ENCODE data around the gene QPCTL.
A peak's percentile ranks its signal among the peaks of the same experiment; 100 is the strongest.

Gene QPCTL

DNA sequence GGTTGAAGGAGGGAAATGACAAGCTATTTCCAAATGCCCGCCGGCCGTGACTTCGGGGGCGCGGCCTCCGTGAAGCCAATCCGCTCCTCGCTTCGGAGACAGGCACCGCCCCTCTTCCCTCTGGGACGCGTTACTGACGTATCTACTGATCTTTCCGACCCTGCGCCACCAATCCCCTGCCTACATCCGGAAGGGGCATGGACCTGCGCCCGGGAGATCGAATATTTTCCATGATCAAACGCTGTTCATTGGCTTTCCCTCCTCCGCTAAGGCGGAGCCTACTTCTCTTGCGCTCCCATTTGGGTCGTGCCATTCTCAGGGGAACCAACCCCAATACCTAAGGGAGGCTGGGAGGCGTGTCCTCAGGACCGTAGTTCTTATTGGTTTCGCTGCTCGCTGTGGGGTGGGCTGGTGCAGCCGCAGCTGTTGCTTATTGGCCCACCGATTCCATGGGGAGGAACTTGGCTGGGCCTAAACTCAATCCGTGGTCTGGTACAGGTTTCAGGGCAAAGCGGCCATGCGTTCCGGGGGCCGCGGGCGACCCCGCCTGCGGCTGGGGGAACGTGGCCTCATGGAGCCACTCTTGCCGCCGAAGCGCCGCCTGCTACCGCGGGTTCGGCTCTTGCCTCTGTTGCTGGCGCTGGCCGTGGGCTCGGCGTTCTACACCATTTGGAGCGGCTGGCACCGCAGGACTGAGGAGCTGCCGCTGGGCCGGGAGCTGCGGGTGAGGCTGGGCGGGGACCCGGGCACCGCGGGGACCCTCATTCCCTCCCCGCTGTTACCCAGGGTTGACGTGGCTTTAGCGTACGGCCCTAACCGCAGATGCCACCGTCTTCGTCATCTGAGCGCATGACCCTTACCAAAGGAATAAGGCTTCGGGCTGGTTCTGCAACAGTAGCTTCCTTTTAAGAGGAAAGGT, at the start of gene QPCTL:
Gene QPCTL (plus strand): TSS at position 480 of the 919 bp plus-strand sequence. CDS start 38 bp downstream, at position 518.
- peak; percentile 100 for DNase-seq

DNA sequence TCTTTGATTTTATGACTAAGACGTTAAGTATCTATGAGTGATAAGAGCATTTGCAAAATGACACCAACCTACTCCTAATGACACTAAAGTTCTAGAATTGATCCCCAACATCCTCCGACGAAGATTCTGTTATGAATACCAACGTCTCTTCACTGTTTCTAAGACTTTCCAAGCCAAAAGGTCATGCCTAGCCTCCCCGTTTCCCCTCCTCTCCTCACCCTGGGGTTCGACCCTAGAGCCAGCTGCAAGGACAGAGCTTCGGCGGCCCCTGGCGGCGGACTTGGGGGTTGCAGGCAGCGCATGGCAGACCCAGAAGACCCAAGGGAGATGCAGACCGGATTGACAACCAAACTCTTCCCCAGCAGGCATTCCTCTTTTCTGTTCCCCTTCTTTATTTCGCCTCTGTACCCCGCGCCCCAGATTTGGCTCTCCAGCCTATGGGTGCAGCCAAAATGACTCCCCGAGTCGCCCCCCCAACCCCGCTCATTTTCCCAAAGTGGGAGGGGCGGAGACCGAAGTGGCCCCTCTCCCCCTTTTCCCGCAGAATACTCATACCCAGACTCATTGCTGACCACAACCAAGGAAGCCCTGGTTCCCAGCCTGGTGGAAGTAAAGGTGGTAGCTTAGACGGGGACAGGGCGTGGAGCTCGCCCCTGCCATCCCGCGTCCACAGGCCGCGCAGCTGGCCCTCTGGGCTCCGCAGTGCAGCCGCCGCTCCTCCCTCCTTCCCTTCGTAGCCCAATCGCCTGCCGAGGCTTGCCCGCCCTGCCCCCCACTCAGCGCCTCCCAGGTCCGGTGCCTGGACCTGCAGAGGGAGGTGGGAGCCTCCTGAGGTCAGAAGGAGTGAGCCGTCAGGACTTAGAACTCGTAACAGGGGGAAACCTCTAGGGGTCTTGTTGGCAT, 49.2 kb upstream of the QPCTL start:
- peak; percentile 62 for DNase-seq

DNA sequence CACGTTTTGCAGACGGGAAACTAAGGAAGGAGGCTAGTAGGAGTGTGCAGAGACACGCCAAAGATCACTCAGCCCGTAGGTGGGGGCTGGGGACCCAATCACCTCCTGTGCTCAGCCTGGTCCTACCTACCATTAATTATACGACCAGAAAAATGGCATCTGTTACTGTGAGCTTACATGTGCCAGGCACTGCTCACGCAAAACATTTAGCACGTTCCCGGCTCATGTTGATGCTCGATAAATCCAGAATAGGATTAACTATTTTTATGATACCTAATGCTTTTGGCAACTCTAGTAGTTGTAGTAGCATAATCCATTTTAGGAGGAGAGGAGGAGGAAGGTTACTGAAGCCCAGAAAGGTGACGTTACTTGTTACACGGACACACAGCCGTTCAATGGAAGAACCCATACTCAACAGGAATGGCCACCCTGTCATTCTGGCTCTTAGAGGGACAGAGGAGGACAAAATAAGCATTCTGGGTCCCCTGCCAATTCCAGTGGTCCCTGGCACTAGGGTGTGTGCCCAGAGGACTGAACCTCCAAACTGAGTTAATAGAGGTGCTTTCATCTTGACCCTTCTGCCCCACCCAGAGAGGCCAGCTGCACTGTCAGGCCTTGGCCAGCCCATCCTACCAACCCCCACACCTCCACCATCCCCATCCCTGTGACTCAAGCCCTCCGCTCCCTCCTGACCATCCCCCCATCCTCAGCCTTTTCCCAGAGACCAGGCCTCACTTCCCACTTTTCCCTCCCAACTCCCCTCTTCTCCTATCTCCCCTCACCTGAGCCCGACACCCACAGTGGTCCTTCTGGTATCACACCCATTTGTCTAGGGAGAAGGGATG, 48.3 kb upstream of the QPCTL start:
- no peak for DNase-seq

DNA sequence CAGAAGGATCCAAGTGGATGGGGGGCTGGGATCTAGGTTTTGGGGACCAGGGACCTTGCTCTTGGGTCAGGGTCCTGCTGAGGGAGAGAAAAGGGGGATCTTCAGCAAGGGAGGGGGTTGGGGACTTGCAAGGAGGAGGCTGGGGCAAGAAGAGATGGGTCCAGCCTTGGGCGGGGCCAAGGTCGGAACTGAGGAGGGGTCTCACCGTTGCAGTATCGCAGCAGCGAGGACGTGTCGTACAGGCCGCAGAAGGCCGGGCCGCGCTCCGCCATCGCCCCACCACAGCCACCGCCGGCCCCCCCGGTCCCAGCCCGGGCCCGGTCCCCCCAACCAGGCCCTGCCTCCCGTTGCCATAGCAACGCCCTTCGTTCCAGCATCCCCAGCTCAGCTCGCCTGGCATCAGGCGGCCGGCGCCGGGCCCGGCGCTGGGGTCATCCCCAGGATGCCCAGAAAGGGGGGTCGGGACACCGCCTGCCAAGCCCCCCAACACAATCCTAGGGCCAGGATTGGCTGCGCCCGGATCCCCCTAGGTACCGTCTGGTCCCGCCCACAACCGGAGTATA, 47.3 kb upstream of the QPCTL start:
- no peak for DNase-seq

DNA sequence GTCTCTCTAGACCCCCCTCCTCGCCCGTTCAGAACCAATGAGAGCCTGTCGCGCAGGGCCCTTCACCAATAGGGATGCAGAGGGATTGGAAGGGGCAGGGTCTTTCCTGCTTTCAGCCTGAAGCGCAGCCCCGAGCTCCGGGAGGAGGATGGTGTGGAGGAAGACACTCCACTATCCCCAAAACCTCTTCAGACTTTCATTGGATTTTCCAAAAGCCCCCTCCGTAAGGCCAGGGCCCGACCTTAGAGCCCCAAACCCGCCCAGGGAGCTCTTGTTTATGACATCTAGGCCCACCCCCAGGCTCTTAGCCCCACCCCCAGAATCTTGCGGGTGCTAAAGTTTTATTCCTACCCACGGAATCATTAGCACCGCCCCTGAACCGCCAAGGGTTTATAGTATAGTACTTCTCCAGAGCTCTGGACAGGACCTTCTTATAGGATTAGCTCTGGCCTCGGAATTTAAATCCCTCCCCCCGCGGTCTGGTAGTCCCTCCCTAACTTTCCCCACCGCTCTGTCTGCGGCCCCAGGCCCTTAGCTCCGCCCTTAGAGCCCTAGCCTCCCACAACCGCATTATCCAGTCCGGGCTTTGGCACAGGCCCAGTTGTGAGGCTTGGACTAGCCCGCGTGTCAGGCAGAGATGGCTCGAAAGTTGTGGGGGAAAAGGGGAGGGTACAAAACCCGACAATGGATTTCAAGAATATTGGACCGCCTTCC, 46.7 kb upstream of the QPCTL start:
- peak; percentile 75 for DNase-seq

DNA sequence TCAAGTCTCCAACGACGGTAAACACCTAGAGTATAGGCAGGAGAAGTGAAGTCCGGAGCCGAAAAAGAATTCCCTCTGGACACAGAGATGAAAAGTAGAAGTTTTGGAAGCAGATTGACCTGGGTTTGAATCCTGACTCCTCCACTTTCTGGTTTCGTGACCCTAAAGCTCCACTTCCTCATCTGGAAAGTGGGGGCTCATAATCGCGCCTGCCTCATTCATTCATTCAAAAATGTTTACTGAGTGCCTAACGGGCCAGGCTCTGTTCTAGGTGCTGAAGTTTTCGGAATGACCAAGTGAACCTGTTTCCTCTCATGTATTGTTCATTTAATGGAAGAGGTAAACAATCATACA, 46.1 kb upstream of the QPCTL start:
- DNase-seq = no peak

DNA sequence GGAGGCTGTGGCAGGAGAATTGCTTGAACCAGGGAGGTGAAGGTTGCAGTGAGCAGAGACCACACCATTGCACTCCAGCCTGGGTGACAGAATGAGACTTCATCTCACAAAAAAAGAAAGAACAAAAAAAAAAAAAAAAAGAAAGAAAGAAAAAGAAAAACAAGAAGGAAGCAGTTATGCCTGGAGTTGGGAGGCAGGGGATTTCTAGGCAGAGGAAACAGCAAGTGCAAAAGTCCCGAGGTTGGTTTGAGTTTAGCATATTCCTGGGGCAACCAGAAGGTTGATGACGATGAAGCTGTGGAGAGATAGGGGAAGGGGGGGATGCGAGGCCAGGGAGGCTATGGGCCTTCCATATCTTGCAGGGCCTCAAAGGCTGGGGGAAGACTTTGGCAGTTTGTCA, 41.7 kb upstream of the QPCTL start:
- DNase-seq = no peak

DNA sequence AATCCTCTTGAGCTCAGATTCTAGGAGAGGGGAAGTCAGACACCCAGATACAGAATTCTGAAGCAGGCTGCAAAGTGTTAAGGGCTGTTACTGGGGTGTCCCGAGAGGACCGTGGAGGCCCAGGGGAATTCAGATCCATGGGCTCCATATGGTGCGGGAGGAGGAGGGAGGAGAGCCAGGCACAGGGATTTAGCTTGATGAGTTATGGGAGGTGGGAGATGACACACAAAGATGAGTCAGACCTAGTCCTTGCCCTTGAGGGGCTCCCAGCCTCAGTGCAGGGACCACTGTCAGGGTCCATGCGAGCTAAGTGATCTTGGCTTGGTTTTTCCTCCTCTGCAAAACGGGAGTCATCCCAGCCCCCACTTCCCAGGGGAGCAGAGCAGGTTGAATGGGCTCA, 38.8 kb upstream of the QPCTL start:
- DNase-seq = no peak

DNA sequence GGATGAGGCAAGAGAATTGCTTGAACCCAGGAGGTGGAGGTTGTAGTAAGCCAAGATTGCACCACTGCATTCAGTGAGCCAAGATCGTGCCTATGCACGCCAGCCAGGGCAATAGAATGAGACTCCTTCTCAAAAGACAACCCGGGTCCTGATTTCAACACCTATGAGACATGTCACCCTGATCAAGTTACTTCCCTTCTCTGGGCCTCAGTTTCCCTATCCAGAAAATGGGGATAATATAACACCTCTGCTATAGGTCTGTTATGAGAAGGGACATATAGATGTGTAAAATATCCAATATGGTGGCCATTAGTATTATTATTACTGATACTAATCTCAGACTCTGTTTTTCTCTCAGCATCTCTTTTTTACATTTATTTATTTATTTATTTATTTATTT, 37.4 kb upstream of the QPCTL start:
- no peak for DNase-seq

DNA sequence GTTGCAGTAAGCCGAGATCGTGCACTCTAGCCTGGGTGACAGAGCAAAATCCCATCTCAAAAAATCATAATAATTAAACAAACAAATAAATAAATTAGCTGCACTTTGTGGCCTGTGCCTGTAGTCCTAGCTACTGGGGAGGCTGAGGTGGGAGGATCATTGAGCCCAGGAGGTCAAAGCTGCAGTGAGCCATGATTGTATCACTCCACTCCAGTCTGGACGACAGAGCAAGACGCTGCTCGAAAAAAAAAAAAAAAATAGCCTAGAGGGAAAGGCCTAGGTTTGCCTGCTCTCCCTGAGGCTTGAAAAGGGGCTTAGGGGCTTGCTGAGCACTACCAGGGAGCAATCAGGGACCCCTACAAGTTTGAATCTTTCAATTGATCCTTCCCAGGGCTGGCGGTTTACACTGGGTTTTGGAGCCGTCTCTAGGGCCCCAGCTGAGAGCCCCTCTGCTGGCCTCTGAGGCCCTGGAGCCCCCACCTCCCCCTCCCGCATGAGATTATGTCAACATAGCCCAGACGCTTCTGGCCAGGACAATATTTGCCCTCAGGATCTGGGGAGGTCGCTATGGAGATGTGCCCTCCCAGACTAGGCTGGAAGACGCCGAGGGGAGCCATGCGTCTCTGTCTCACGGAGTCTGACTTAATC, 34.8 kb upstream of the QPCTL start:
- DNase-seq = no peak

DNA sequence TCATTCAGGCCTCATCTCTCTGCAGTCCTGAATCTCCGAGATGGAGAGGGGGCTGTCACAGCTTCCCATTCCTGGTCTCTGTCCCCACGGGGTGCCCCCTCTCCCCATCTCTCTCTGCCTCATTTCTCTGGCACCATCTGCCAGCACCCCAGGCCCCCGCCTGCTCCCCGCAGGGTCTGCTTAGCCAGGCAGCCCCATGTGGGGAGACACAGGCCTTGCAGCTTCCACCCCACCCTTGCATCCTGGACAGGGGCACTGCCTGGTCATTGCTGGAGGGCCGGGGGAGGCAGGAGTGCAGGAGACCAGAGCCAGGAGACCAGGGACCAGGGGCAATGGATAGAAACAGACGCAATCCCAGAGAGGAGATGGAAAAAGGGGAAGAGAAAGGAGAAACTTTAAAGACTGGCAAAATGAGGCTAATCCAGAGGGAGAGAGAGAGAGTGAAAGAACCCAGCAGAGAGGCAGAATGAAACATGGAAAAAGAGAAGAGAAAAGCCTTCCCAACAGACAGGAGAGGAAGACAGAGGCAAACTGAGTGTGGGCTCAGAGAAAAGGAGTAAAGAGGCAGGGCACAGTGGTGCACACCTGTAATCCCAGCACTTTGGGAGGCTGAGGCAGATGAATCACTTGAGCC, 33.3 kb upstream of the QPCTL start:
- DNase-seq = no peak

DNA sequence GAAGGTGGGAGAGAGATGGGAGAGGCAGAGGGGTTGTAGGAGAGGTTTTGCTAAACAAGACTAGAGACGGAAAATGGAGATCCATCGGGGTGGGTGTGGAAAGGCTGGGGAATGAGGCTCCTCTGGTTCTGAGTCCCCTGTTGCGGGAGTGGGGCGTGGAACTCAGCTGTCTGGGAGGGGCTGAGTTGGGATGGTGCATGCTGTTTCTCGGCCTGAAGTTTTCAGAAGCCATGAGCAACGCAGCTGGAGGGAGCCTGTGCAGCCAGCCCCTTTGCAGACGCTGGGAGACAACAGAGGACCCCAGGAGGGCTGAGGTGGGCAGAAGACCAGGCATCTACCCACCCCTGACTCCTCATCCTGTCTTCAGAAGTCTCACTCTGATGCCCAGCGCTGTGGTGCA, 31.8 kb upstream of the QPCTL start:
- no peak for DNase-seq

DNA sequence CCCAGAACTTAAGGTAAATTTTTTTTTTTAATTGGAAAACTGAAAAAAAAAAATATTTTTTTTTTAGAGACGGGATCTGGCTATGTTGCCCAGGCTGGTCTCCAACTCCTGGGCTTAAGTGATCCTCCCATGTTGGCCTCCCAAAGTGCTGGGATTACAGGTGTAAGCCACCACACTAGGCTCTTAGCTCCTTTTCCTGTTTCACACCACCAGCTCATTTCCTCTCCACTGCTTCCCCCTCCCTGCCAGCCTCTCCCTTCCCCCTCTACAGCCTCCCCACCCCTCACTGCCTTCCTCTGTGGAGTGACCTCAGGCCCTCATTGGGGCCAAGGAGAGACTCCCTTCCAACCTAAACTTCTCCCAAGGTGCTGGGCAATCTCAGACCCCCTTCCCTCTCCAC, 28.7 kb upstream of the QPCTL start:
- no peak for DNase-seq

DNA sequence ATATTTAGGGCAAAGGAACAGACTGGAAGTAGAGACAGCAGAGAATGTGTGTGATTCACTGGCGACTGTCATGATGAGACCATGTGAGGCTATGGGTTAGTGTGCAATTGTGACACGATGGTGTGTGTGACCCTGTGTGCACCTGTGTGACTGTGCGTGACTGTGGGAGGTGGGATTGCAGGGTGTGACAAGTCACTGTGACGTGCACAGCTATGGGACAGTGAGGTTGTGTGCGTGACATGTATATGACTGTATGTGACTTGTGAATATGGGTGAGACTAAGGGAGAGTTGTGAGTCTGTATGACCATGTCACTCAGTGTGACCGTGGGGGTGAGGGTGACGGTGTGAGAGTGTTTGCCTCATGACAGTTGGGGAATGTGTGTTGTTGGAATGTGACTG, 27.9 kb upstream of the QPCTL start:
- no peak for DNase-seq

DNA sequence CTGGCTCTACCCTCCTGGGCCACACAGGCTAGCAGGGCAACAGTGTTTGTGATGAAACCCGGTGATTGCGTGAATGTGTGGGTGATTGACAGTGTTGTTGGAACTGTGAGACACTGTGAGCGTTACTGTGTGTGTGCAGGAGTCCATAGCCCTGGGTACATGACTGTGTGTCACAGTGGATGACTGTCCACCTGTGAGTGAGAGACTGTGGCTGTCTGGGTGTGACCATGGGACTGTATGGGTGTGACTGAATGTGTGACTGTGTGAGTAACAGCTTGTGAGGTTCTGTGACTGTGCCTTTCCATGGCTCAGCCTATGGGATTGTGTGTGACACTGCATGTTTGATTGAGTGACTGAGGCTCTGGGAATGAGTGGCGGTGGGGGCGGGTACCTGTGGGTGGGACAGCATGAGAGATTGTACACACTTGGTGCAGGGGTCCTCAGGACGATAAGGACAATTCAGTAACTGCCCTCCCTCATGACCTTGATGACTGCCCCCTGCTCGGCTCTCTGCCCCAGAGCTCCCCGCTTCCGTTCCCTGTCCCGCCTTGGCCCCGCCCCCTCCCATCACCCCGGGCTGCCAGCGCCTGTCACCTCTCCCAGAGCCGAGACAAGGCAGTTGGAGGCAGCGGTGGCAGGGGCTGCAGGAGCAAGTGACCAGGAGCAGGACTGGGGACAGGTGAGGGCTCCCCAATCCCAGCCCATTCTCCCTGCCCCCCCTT, 24.7 kb upstream of the QPCTL start, which contains the start of gene GIPR:
Gene GIPR (plus strand): TSS at position 602 of the 722 bp plus-strand sequence. CDS start 1,300 bp downstream, outside the sequence.
- DNase-seq = peak; percentile 41

DNA sequence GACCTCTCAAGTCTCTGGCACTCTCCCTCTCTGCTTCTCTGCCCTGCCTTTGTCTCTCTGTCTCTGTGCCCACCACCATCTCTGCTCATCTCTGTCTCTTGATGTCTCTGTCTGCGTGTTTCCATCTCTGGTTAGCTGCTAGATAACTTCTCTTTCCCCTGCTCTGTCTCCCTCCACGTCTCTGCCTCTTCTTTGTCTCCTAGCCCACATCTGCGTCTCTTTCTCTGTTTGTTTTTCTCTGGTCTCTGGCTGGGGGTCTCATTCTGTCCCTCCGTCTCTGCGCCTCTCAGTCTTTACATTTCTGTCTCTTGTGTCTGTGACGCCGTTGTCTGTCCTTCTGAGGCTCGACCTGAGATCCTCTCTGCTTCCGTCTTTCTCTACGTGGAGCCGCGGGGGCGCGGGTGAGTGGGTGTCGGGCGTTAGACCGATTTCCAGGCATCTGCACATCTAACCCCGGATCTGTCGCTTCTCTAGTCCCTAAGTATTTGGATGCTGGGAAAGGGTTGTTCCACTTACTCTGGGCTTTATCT, 24.1 kb upstream of the QPCTL start:
- no peak for DNase-seq

DNA sequence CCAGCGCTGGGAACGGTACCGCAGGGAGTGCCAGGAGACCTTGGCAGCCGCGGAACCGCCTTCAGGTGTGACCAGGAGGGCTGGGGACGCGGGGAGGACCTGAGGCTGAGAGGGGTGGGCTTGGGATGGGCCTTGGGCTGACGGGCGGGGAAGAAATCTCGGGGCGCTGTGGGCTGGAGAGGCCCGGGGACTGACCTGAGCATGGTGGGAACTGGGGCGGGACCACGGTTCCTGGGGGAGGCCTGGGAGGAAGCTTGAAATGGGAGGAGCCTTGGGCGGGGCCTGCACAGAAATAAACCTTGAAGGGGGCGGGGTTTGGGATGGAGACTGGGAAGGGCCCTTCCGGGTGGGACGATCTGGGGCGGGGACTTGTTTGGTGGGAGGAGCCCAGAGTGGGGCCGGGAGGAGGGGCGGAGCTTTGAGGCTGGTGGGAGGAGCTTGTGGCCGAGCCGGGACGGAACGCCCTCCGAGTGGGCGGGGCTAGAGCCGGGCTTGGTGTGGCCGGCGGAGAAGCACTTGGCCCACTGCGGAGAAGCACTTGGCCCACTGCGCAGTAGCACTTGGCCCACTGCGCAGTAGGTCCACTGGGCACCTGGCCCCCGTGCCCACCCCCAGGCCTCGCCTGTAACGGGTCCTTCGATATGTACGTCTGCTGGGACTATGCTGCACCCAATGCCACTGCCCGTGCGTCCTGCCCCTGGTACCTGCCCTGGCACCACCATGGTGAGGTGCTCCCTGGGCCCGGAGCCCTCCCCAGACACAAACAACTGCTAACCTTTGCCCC, 21.6 kb upstream of the QPCTL start:
- DNase-seq = peak; percentile 89

DNA sequence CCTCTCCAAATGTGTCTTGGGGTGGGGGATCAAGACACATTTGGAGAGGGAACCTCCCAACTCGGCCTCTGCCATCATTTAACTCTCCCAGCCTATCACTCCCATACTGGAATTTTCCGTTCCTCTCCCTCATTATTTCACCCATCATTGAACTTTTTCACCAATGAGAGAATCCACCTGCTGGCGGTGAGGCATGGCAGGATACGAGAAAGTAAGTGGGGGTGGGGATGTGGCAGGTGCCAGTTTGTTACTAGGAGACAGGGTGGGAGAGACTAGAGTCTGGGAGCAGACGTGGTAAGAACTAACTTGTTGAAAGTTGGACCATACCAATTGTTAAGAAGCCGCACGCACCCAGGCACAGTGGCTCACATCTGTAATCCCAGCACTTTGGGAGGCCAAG, 17.5 kb upstream of the QPCTL start:
- DNase-seq = no peak

DNA sequence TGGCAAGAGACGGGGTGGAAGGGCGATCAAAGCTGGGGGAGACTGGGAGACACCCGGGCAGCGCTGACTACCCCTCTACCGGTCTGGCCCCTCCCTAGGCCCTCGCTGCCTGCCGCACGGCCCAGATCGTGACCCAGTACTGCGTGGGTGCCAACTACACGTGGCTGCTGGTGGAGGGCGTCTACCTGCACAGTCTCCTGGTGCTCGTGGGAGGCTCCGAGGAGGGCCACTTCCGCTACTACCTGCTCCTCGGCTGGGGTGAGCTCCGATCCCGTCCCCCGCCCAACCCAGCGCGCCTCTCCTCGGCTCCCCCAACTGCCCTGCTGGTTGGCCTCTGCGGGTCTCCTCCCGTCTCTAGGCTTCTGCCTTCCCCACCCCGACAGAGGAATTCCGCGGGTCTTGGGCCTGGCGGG, 15.6 kb upstream of the QPCTL start:
- no peak for DNase-seq

Data from NCI-H2029 (cell line).